NCI-H226 (cell line): Measurements from ENCODE around the gene PRSS23.
"Not testable (repeated sequence)": the region's sequence is repeated elsewhere in the genome, so short reads cannot be mapped to it uniquely, and the experiment has no call there.

Source experiments
- DNase-seq: peaks from one replicate; pipeline ENCODE4 v3.0.0-alpha.2; 2015

Gene PRSS23

DNA sequence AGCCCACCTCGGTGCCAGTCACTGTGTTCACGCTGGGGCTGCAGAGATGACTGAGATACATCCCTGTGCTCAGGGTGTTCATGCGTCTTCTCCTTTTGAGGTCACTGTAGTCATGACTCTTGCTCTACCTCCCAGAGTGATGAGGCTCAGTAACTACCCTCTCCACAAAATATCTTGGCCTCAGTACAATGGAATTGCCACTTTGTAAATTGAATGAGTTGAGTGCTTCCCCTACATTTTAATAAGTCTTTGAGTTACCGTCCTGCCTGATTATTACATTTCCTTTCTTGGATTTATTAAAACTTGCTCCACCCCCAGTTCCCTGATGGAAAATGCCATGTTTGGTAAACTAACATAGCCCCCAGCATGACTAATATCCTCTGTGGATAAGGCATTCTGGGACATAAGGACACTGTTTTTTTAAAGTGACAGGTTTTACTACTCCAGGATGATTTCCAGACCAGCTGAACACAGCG lies 15.9 kb downstream of the PRSS23 start:
- DNase-seq: no peak

GRCh38 chr11:86818462-86819192 lies 18.3 kb downstream of the PRSS23 start:
- peak; percentile 33 for DNase-seq

DNA sequence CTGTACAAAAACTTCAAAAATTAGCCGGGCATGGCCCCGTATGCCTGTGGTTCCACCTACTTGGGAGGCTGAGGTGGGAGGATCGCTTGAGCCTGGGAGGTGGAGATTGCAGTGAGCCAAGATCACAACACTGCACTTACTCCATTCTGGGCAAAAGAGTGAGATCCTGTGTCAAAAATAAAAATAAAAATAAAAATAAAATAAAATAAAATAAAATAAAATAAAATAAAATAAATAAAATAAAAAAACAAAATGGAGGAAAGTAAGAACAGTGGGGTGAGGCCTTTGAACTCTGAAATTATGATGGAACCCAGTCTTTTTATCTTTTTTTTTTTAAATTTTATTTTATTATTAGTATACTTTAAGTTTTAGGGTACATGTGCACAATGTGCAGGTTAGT lies 23.8 kb downstream of the PRSS23 start:
- not testable (repeated sequence) for DNase-seq

DNA sequence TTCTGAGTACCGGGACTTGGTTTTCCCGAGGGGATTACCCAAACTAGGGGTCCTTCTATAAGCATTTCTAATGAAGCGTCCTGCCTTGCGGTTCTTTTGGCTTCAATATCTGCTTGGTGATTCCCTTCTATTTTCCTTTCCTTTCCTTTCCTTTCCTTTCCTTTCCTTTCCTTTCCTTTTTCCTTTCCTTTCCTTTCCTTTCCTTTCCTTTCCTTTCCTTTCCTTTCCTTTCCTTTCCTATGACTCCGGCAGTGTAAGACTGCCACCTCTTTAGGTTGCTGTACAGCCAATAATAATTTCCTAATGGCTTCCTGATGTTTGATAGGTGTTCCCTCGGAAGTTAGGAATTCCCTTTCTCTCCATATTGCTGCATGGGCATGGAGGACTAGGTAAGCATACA lies 34.0 kb downstream of the PRSS23 start:
- not testable (repeated sequence) for DNase-seq

GRCh38 chr11:86844762-86845508 lies 44.6 kb downstream of the PRSS23 start:
- not testable (repeated sequence) for DNase-seq

- no peak for DNase-seq
These were observed 47.8 kb downstream of the PRSS23 start for GRCh38 chr11:86848132-86848531.

- no peak for DNase-seq
These were observed 49.3 kb downstream of the PRSS23 start for GRCh38 chr11:86849679-86850078.
